Body of pancreas (tissue), 4 donors: ENCODE measurements around the gene ZFHX3.

Experiments used
- CTCF ChIP-seq, 7 experiments: fragments of 450-650 bp in 4 of 7; fragments of 200-600 bp in 3 of 7; sonication (generic) in 3 of 7; IDR thresholded peaks; one replicate each; pipeline ENCODE4 v1.5.1; 2016 to 2019; ENCODE audit warnings: antibody characterized with exemption in 7 of 7
- POLR2A ChIP-seq, 3 donors: fragments of 450-650 bp; IDR thresholded peaks; one replicate each; pipeline ENCODE4 v1.6.1; 2016; ENCODE audit warnings: antibody characterized with exemption in 3 of 3, mild to moderate bottlenecking in 2 of 3

GRCh38 chr16:72889616-72890582 is 158.0 kb downstream of the ZFHX3 start:
- no peak for TF ChIP-seq CTCF (IDR thresholded peaks at IDR 0.05)
- TF ChIP-seq POLR2A (IDR thresholded peaks at IDR 0.05) = no peak
